ENCODE measurements around the gene NABP2. TPM values are rescaled to one million over a fixed set of nuclear protein-coding genes. Genes with fewer than 3 reads are reported as not detected.

The NABP2 gene
- polyA plus RNA-seq, 12 donors: 14.7 to 36.7 (median 17.3) TPM; not detected in 1

DNA sequence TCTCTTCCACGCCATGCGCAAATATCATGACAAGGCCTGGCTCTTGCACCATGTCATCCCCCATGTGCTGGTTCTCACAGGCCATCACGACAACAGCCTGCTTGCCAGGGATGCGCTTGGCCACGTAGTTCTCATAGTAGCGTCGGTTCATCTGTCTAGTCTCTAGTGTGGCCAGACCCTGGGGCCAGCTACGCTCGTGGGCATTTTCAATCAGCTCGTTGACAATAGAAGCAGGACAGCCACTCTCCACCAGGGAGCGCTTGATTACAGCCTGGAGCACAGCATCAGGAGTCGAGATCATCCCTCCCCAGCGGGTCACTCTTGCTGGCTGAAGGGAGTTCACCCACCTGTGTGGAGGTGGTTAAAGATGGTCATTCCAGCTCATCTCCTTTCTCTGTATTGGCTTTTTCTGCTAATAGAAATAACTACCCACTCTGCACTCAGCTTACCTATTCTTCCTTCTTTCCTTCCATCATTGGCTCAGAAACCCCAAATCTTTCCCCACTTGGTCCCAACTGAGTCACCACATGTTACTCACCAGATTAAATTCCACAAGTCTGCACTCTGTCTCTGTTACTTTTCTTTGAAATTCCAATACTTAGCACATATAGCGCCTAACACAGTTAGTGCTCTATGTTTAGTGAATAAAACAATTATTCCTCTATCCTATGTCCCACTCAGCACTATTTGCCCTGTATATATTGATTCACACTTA is 17.5 kb upstream of the NABP2 start:
- no peak for DNase-seq

DNA sequence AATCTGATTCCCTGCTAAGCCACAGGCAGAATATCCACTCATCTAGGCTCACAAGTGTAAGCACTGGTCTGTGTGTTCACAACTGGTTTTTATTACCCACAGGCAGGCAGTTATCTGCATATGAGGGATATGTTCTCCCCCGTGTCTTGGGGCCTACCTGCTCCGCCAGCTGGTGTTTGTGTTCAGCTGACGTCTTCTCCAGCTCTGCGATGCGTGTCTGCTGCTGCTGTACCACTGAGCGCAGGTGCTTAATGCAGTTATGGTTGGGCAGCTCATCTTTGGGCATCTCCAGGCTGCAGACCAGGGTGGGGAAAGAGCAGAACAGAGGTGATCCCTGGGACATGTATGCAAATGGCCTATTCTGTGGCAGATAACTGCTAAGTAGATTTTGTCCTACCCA is 16.1 kb upstream of the NABP2 start:
- no peak for DNase-seq

DNA sequence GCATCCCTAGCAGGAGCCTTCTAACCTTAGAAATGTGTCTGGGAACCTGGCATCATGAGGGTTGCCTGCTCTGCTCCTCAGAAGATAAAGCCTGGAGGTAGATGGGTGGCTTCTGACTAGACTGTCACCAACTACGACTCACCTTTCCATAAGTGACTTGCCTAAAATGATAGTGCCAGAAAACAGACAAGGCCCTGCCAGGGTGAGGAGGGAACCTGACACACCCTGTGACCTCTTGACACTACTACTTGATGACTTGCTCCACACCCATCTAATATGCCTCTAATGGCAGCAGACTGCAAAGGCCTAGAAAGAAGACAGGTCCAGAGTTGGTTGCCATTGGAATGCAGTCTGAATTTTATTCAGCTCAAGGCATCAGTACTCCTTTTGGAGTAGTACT is 11.8 kb upstream of the NABP2 start:
- no peak for DNase-seq

DNA sequence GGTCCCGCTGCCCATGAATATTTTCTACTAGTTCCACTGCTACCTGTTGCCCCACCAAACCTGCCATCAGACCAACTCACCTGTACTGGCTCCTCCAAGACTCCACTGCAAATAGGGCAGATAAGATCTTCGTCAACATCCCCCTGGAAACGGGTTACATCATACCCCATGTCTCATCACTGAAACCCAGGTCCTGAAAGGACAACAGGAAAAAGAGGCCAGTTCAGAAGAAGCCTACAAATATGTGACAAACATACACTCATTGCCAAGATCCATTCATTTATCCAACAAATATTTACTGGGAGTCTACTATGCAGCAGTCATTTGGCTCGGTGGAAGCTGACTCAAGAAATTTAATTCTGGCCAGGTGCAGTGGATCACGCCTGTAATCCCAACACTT is 10.3 kb upstream of the NABP2 start:
- no peak for DNase-seq

DNA sequence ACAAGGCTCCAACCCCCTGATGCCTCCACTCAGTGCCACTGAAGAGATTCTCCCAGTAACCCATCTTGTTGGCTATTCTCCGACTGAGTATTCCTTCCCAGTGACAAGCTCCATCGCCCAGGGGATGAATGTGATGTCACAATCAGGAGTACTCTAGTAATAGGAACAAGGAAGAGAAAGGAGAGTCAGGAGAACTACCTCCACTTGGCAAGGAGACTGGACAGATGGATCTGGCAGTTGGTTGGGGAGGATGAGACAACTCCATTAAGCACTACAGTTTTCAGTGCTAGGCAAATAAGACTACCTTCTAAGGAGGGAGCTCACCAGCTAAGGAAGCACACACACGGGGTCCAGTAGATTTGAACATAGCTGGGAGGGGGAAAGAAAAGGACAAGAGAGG is 7.7 kb upstream of the NABP2 start:
- no peak for DNase-seq

DNA sequence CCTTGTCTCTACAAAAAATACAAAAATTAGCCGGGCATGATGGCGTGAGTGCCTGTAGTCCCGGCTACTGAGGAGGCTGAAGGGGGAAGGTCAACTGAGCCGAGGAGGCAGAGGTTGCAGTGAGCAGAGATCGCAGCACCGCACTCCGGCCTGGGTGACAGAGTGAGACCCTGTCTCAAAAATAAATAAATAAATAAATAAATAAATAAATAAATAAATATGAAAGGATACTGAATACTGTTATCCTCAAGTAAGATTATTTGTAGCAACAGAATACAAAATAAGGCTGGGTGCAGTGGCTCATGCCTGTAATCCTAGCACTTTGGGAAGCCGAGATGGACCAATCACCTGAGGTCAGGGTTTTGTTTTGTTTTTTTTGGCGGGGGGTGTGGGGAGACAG is 4.3 kb upstream of the NABP2 start:
- DNase-seq: no peak

- DNase-seq: no peak
Observed at GRCh38 chr12:56220611-56221231, 3.4 kb upstream of the NABP2 start.

DNA sequence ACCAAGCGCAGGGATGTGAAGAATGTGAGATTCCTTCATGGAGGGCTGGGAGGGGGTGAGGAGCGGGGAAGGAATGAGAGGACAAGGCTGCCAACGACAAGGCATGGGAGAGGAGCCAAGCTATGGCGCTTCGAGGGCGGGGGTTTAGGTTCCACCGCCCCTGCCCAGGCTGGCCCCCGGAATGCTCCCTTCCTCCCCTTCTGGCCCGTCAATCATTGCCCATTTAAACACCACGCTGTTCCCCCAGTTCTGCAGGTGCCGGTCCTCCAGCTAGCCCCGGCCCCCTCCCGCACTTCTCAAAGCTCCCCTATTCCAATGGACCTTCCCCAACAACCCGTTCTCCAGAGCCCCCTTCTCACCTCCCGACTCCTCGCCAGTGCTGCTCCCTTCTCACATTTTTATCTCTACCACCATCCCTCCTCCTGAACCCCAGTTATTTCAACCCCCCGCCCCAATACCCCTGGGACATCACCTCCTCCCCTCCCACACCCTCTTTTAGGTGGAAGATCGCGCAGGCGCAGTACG is 2.8 kb upstream of the NABP2 start:
- DNase-seq: peak; percentile 71

GRCh38 chr12:56221757-56222530 is 2.2 kb upstream of the NABP2 start, which contains the start of gene RNF41:
TSS of gene RNF41 (minus strand) at chr12:56221922. CDS start at chr12:56214047, 7,875 bp downstream.
- peak; percentile 99 for DNase-seq

- DNase-seq: no peak
Observed at GRCh38 chr12:56222531-56222895, 1.6 kb upstream of the NABP2 start.

- DNase-seq: no peak
Observed at GRCh38 chr12:56223571-56224101, 506 bp upstream of the NABP2 start.

DNA sequence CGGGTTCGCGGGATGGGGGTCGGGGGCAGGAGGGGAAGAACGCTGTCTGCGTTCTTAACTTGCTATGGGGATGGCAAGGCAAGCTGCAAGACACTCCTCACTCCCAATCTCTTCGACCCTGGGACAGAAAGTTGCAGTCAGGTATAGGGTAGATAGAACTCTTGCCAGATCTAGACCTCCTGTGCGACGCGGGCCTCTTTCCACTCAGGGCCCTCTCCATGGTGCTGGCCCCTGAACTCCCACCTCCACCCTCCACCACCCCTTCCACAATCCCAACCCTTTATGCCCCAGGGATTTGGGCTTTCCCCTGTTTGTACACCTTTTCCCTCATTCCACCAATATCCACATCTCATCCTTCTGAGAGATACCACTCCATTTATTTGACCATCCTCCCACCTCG is 812 bp downstream of the NABP2 start:
- DNase-seq: no peak

DNA sequence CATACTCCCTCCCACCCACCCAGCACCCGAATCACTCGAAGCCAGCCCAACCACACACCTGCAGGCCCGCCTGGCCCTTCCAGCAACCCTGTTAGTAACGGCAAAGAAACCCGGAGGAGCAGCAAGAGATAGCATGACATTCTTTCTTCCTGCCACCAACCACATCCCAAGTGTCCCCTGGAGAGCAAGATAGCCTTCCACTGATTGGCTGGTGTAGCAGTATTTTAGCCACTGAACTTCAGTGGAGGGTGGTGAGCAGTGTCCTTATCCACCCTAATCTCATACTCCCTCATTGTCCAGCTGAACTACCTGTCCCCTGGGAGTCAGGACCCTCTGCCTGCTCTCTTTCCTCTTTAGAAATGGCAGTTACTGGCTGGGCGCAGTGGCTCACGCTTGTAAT is 4.9 kb downstream of the NABP2 start:
- DNase-seq: no peak

GRCh38 chr12:56229916-56230431 is 5.8 kb downstream of the NABP2 start, which contains the start of gene SLC39A5:
TSS of gene SLC39A5 (plus strand) at chr12:56230051. CDS start at chr12:56231275, 1,224 bp downstream.
- no peak for DNase-seq

DNA sequence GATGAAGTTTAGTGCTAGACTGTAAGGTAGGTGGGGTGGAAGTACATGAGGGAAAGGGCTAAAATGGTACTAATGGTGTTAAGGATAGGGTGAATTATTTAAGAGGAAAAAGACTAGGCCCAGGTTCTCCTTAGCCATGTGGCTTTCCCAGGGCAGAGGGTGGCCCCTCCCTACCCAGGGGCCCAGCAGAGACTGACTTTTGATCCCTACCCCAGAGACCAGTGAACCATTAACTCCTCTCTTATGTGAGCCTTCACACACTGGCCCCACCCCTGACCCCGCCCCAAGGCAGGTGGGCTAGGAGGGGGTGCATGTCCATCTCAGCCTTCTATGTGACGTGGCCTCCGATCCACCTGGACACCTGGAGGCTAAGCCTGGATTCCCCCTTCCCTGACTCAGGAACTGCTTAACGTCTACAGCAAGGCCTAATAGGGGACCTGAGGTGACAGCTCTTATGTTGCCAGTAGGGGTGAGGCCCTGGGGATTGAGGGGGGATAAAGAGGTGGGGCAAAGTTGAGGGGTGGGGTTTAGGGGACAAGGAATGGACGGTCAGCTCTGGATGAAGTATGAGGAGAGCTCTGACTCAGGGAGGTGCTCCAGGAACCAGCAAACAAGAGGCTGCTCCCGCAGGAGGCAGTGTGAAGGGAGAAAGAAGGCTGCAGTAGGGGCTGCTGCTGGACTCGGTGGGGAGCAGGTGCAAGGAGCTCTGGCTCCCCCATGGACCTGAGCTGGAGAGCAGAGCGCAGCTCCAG is 6.5 kb downstream of the NABP2 start:
- DNase-seq: no peak

DNA sequence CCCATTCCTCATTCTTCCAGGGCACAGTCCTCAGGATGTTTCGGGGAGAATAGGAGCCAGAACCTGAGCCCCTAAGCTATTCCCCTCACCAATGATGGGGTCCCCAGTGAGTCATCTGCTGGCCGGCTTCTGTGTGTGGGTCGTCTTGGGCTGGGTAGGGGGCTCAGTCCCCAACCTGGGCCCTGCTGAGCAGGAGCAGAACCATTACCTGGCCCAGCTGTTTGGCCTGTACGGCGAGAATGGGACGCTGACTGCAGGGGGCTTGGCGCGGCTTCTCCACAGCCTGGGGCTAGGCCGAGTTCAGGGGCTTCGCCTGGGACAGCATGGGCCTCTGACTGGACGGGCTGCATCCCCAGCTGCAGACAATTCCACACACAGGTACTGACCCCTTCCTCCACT is 7.0 kb downstream of the NABP2 start:
- no peak for DNase-seq

- no peak for DNase-seq
Observed at GRCh38 chr12:56234746-56235436, 10.7 kb downstream of the NABP2 start.

DNA sequence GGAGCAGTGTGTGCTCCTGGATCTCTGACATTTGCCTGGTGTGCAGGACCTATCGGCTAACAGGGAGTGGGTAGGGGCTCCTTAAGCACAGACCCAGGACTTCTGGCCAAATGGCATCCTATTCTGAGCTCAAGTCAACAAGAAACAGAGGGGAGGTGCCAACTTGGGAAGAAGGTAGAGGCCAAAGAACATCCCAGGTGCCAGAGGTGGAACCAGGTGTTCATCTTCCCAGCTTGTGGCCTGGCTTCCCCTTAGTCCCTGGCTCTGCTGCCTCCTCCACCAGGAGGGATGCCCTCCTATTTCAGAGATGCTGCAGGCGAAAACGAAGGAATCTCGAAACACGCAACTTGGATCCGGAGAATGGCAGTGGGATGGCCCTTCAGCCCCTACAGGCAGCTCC is 11.9 kb downstream of the NABP2 start:
- no peak for DNase-seq

GRCh38 chr12:56236985-56237384 is 12.8 kb downstream of the NABP2 start:
- DNase-seq: no peak

- no peak for DNase-seq
Observed at GRCh38 chr12:56237552-56237951, 13.4 kb downstream of the NABP2 start.
